ENCODE measurements around the gene SLC1A7. TPM values are rescaled to one million over a fixed set of nuclear protein-coding genes. Genes with fewer than 3 reads are reported as not detected.
"Not testable (repeated sequence)": the region's sequence is repeated elsewhere in the genome, so short reads cannot be mapped to it uniquely, and the experiment has no call there.

The SLC1A7 gene
- total RNA-seq, result not detected

GRCh38 chr1:53142226-53142853 is at the start of gene SLC1A7:
Gene SLC1A7 (minus strand): TSS chr1:53142638. CDS start chr1:53142449, 189 bp downstream.
- no peak for DNase-seq
- ATAC-seq (replicated peaks in 1 of 2), result no peak
- no peak within 1 kb of the TSS for H3K4me3 Mint-ChIP-seq
- H3K27me3 Mint-ChIP-seq (ENCODE audit: low read depth), result no peaks in the 10 kb centered on the region
- H3K36me3 Mint-ChIP-seq (ENCODE audit: insufficient read depth in 2 of 2), result peaks cover 6 to 11% of the 10 kb centered on the region in 2 donors
- H3K9me3 Mint-ChIP-seq, result peaks cover 7 to 8% of the 10 kb centered on the region in 2 donors
- H3K4me1 Mint-ChIP-seq (ENCODE audit: low read depth), result peaks cover 5% of the 10 kb centered on the region
- H3K27ac Mint-ChIP-seq, result no peak within 1 kb of the TSS

GRCh38 chr1:53190210-53190611 is 47.8 kb upstream of the SLC1A7 start:
- DNase-seq (no peak), ATAC-seq (replicated peaks in 1 of 2) (no peak)
- H3K4me3 Mint-ChIP-seq, result no peak overlapping the region
- H3K9me3 Mint-ChIP-seq, result no peaks in the 10 kb centered on the region
- peaks cover 3% of the 10 kb centered on the region for H3K4me1 Mint-ChIP-seq (ENCODE audit: low read depth)
- no peak overlapping the region for H3K27ac Mint-ChIP-seq
- no peaks in the 10 kb centered on the region for H3K36me3 Mint-ChIP-seq (ENCODE audit: insufficient read depth in 2 of 2)
- H3K27me3 Mint-ChIP-seq (ENCODE audit: low read depth), result peaks cover 13% of the 10 kb centered on the region

GRCh38 chr1:53189061-53189460 is 46.6 kb upstream of the SLC1A7 start:
- Mint-ChIP-seq H3K4me1 (ENCODE audit: low read depth) (peaks cover 3% of the 10 kb centered on the region), H3K36me3 (ENCODE audit: insufficient read depth in 2 of 2) (no peaks in the 10 kb centered on the region), H3K27me3 (ENCODE audit: low read depth) (peaks cover 13% of the 10 kb centered on the region), H3K4me3 (no peak overlapping the region), H3K9me3 (no peaks in the 10 kb centered on the region), H3K27ac (no peak overlapping the region)
- DNase-seq (no peak), ATAC-seq (replicated peaks in 1 of 2) (no peak)

GRCh38 chr1:53188099-53188498 is 45.7 kb upstream of the SLC1A7 start:
- Mint-ChIP-seq H3K27ac (no peak overlapping the region), H3K36me3 (ENCODE audit: insufficient read depth in 2 of 2) (no peaks in the 10 kb centered on the region), H3K4me1 (ENCODE audit: low read depth) (peaks cover 3% of the 10 kb centered on the region), H3K27me3 (ENCODE audit: low read depth) (peaks cover 13% of the 10 kb centered on the region), H3K4me3 (no peak overlapping the region), H3K9me3 (no peaks in the 10 kb centered on the region)
- DNase-seq, result no peak
- ATAC-seq (replicated peaks in 1 of 2), result no peak

DNA sequence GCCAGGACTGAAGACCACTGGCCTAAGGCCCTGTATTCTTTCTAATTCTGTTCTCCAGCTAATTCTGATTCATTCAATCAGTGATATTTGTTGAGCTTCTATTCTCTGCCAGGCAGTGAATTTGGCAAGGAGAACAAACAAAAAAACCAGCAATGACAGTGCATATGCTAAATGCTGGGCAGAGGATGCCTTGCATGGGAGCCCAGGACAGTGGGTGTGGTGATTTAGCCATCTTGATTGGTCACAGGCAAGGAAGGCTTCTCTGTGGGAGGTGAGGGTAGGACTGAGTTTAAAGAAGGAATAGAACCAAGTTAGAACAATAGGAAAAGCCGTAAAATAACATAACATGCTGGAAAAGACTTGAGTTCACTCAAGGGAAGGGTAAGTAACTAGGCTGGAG is 45.0 kb upstream of the SLC1A7 start:
- H3K27me3 Mint-ChIP-seq (ENCODE audit: low read depth), result peaks cover 13% of the 10 kb centered on the region
- no peaks in the 10 kb centered on the region for H3K9me3 Mint-ChIP-seq
- no peak overlapping the region for H3K27ac Mint-ChIP-seq
- DNase-seq (no peak), ATAC-seq (replicated peaks in 1 of 2) (no peak)
- no peak overlapping the region for H3K4me3 Mint-ChIP-seq
- H3K36me3 Mint-ChIP-seq (ENCODE audit: insufficient read depth in 2 of 2), result no peaks in the 10 kb centered on the region
- H3K4me1 Mint-ChIP-seq (ENCODE audit: low read depth), result peaks cover 3% of the 10 kb centered on the region

GRCh38 chr1:53186533-53186932 is 44.1 kb upstream of the SLC1A7 start:
- H3K4me1 Mint-ChIP-seq (ENCODE audit: low read depth), result peaks cover 3% of the 10 kb centered on the region
- H3K4me3 Mint-ChIP-seq, result no peak overlapping the region
- H3K27ac Mint-ChIP-seq, result no peak overlapping the region
- no peak for DNase-seq
- H3K36me3 Mint-ChIP-seq (ENCODE audit: insufficient read depth in 2 of 2), result no peaks in the 10 kb centered on the region
- no peaks in the 10 kb centered on the region for H3K9me3 Mint-ChIP-seq
- H3K27me3 Mint-ChIP-seq (ENCODE audit: low read depth), result peaks cover 13% of the 10 kb centered on the region
- ATAC-seq (replicated peaks in 1 of 2), result no peak

- H3K9me3 Mint-ChIP-seq; DNase-seq; H3K4me3 Mint-ChIP-seq; ATAC-seq (replicated peaks in 1 of 2); H3K27ac Mint-ChIP-seq; H3K36me3 Mint-ChIP-seq (ENCODE audit: insufficient read depth in 2 of 2); H3K4me1 Mint-ChIP-seq (ENCODE audit: low read depth): not testable (repeated sequence)
- H3K27me3 Mint-ChIP-seq (ENCODE audit: low read depth), result peaks cover 16% of the 10 kb centered on the region
These were observed 43.5 kb upstream of the SLC1A7 start for GRCh38 chr1:53185955-53186297.

- ATAC-seq (replicated peaks in 1 of 2) (no peak), DNase-seq (no peak)
- no peaks in the 10 kb centered on the region for H3K9me3 Mint-ChIP-seq
- H3K4me3 Mint-ChIP-seq, result no peak overlapping the region
- peaks cover 24% of the 10 kb centered on the region for H3K27me3 Mint-ChIP-seq (ENCODE audit: low read depth)
- H3K4me1 Mint-ChIP-seq (ENCODE audit: low read depth), result peaks cover 3% of the 10 kb centered on the region
- no peak overlapping the region for H3K27ac Mint-ChIP-seq
- H3K36me3 Mint-ChIP-seq (ENCODE audit: insufficient read depth in 2 of 2), result no peaks in the 10 kb centered on the region
These were observed 40.9 kb upstream of the SLC1A7 start for GRCh38 chr1:53183095-53183990.

DNA sequence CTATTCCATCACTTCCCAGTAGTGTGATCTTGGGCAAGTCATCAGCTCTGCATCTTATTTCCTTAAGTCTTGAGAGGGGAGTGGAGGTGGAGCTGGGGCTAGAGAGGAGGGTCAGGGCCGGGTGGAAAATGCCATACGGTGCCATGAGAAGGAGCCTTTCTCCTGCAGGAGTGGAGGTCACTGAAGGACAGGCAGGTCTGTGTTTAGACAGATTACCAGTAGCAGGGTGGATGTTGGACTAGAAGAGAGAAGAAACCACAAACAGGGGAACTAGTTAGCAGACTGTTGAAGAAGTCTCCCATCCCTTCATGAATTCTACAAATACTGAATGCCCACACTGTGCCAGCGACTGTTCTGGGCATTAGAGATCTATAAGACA is 40.3 kb upstream of the SLC1A7 start:
- H3K4me3 Mint-ChIP-seq, result no peak overlapping the region
- H3K36me3 Mint-ChIP-seq (ENCODE audit: insufficient read depth in 2 of 2), result no peaks in the 10 kb centered on the region
- no peak overlapping the region for H3K27ac Mint-ChIP-seq
- peaks cover 23% of the 10 kb centered on the region for H3K27me3 Mint-ChIP-seq (ENCODE audit: low read depth)
- peaks cover 3% of the 10 kb centered on the region for H3K4me1 Mint-ChIP-seq (ENCODE audit: low read depth)
- no peaks in the 10 kb centered on the region for H3K9me3 Mint-ChIP-seq
- DNase-seq (no peak), ATAC-seq (replicated peaks in 1 of 2) (no peak)

DNA sequence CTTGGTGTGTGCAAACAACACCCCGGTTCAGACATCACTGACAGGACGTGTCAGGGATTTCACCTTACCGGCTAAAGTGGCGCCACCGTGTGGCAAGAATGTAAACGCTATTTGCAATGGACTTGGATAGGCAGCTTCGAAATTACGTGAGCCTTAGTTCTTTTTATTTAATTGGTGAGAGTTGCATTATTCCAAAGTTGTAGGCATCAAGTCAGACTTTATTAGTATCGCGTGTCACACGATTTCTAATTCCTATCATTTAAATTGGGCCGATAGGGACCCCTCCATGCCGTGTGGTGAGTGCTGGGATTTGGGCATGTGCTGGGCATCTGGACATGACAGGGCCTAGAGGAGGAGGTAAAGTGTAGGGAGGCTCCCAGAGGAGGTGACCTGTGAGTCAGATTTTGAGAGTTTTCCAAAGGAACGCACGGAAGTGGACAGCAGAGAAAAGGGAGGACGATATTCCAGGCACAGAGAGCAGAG is 39.7 kb upstream of the SLC1A7 start:
- Mint-ChIP-seq H3K4me3 (no peak overlapping the region), H3K27me3 (ENCODE audit: low read depth) (peaks cover 22% of the 10 kb centered on the region), H3K4me1 (ENCODE audit: low read depth) (no peaks in the 10 kb centered on the region), H3K9me3 (no peaks in the 10 kb centered on the region), H3K27ac (no peak overlapping the region), H3K36me3 (ENCODE audit: insufficient read depth in 2 of 2) (no peaks in the 10 kb centered on the region)
- peak; percentile 80 to 81 for ATAC-seq (replicated peaks in 1 of 2)
- peak; percentile 84 to 88 for DNase-seq

DNA sequence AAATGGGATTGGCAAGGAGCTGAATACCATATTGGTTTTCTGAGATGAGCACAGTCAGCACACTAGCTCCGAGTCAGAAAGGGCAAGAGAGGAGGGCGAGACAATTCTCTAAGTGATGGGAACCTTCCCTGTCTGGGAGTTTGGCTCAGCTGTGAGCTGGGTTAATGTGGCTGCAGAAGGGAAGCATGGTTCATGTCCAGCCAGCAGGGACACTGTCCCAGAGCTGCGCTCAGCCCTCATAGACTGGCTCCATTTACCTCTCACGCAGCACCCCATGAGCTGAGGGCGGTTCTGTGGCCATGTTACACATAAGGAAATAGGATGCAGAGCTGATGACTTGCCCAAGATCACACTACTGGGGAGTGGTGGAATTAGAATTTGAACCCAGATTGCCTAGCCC is 38.5 kb upstream of the SLC1A7 start:
- peaks cover 27% of the 10 kb centered on the region for H3K27me3 Mint-ChIP-seq (ENCODE audit: low read depth)
- DNase-seq (no peak), ATAC-seq (replicated peaks in 1 of 2) (no peak)
- H3K27ac Mint-ChIP-seq, result no peak overlapping the region
- H3K4me3 Mint-ChIP-seq, result no peak overlapping the region
- no peaks in the 10 kb centered on the region for H3K9me3 Mint-ChIP-seq
- H3K4me1 Mint-ChIP-seq (ENCODE audit: low read depth), result no peaks in the 10 kb centered on the region
- H3K36me3 Mint-ChIP-seq (ENCODE audit: insufficient read depth in 2 of 2), result no peaks in the 10 kb centered on the region

DNA sequence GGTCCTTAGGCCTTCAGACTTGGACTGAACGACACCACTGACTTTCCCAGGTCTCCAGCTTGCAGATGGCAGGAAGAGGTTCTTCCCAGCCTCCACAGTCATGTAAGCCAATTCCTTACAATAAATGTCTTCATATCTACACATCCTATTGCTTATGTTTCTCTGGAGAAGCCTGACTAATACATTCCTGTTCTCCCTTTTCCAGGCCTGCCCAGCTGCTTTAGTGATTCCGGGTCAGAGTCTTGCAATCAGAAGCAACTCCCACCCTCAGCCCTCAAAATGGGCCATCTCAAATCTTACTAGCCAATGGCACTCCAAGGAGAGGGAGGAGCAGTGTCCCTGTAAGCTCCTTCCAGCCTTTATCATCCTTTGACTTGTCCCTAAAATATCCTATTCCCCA is 37.8 kb upstream of the SLC1A7 start:
- no peaks in the 10 kb centered on the region for H3K4me1 Mint-ChIP-seq (ENCODE audit: low read depth)
- H3K27me3 Mint-ChIP-seq (ENCODE audit: low read depth), result peaks cover 31% of the 10 kb centered on the region
- H3K9me3 Mint-ChIP-seq, result no peaks in the 10 kb centered on the region
- ATAC-seq (replicated peaks in 1 of 2) (no peak), DNase-seq (no peak)
- H3K36me3 Mint-ChIP-seq (ENCODE audit: insufficient read depth in 2 of 2), result no peaks in the 10 kb centered on the region
- H3K27ac Mint-ChIP-seq, result no peak overlapping the region
- H3K4me3 Mint-ChIP-seq, result no peak overlapping the region

- Mint-ChIP-seq H3K9me3 (no peaks in the 10 kb centered on the region), H3K27ac (no peak overlapping the region), H3K4me1 (ENCODE audit: low read depth) (peaks cover 5% of the 10 kb centered on the region), H3K27me3 (ENCODE audit: low read depth) (peaks cover 50% of the 10 kb centered on the region), H3K4me3 (no peak overlapping the region), H3K36me3 (ENCODE audit: insufficient read depth in 2 of 2) (no peaks in the 10 kb centered on the region)
- DNase-seq (no peak), ATAC-seq (replicated peaks in 1 of 2) (no peak)
These were observed 34.2 kb upstream of the SLC1A7 start for GRCh38 chr1:53176452-53177208.

Data from activated T-cell treated with anti-CD3 and anti-CD28 coated beads, Interleukin-2, amount 50 U/mL, for 72 hours (primary cell).